DMS53 (cell line): ENCODE measurements around the gene ZNF687.

Source experiments
- DNase-seq: peaks from one replicate; lab custom pipeline; 2025; lab: John Stamatoyannopoulos, UW

The ZNF687 gene

DNA sequence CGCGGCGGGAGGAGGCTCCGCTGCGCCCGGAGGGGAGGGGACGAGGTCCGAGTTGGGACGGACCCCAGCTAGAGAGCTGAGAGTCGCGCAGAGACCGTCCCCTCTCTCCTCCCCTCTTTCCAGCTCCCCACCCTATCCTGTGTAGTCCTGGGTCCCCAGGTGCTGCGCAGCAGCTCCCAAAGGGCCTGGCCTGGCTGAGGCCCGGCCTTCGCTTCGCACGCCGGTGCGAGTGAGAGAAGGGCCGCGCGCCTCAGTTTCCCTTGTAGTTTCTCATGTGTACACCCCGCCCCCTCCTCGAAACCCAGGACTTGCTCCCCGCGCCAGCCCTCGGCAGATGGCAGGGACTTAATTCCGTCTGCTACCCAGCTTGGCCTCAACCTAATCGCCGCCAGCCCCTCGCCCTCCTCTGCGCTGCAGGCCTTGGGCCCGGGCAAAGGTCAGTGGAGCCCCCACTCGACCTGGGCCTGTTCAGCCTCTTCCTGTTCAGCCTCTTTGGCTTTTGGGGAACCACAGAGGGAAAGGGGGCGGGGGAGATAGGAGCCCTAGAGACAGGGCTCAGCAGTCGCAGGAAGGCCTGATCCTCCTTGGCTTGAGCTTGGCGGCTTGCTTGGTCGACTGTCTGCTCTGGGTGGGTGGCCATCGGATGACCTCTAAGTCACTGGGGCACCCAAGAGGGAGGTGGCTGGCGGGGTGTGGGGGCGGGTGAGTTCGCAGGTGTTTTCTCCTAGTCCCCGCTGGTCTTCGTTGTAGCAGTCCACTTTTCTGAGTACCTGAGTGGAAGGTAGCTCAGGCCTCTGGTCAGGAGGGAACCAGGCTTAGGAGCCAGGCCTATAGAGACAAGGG, 1.0 kb downstream of the ZNF687 start:
- peak; percentile 68 for DNase-seq

DNA sequence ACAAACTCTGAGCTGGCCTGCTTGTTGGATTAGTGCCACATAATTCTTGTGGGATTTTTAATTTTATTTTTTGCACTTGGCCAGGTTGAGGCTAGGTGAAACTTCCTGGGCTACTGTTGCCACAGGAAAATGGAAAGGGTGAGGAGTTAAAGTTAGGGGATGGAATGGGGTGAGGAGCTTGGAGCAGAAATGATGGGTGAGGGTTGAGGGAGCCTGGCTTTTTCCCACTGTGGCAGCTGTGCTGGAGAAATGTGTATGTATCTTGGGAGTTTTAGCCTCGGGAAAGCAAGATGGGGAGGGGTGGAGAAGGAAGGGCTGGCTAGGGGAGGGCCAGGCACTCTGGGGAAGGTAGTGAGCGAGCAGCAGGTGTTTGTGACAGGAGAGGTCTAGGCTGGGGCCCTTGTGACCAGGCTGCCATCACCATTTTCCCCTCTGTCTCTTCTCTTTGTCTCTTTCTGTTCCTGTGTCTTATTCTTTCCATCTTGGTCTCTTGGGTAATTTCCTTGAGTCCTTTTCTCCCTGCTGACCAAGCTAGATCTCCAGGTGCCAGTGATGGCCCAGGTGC, 2.0 kb downstream of the ZNF687 start:
- DNase-seq: peak; percentile 19

DNA sequence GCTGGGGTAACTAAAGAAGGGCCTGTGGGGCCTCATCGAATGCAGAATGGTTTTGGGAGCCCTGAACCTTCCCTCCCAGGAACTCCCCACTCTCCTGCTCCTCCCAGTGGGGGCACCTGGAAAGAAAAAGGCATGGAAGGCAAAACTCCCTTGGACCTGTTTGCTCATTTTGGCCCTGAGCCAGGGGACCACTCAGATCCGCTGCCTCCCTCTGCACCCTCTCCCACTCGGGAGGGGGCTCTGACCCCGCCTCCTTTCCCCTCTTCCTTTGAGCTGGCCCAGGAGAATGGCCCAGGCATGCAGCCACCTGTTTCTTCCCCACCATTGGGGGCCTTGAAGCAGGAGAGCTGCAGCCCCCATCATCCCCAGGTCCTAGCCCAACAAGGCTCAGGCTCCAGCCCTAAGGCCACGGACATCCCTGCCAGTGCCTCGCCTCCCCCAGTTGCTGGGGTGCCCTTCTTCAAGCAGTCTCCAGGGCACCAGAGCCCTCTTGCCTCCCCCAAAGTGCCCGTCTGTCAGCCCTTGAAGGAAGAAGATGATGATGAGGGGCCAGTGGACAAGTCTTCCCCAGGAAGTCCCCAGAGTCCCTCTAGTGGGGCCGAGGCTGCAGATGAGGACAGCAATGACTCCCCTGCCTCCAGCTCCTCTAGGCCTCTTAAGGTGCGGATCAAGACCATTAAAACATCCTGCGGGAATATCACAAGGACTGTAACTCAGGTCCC, 4.7 kb downstream of the ZNF687 start:
- DNase-seq: no peak

DNA sequence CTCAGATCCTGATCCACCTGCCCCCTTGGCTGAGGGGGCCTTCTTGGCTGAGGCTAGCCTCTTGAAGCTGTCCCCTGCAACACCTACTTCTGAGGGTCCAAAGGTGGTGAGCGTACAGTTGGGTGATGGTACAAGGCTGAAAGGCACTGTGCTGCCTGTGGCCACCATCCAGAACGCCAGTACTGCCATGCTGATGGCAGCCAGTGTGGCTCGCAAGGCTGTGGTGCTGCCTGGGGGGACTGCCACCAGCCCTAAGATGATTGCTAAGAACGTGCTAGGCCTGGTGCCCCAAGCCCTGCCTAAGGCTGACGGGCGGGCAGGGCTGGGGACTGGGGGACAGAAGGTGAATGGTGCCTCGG, 5.2 kb downstream of the ZNF687 start:
- DNase-seq: no peak

DNA sequence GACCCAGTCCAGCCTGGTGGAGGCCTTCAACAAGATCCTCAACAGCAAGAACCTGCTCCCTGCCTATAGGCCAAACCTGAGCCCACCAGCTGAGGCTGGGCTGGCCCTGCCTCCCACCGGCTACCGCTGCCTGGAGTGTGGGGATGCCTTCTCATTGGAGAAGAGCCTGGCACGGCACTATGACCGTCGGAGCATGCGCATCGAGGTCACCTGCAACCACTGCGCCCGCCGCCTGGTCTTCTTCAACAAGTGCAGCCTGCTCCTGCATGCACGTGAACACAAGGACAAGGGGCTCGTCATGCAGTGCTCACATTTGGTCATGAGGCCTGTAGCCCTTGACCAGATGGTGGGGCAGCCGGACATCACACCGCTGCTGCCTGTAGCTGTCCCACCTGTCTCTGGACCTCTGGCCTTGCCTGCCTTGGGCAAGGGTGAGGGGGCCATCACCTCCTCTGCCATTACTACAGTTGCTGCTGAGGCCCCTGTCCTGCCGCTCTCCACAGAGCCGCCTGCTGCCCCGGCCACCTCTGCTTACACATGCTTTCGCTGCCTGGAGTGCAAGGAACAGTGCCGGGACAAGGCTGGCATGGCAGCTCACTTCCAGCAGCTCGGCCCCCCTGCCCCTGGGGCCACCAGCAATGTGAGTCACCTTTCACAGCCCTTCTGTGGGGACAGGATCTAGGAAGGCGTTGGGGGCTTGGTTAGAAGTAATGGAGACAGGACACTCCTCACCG, 5.8 kb downstream of the ZNF687 start:
- DNase-seq: no peak

DNA sequence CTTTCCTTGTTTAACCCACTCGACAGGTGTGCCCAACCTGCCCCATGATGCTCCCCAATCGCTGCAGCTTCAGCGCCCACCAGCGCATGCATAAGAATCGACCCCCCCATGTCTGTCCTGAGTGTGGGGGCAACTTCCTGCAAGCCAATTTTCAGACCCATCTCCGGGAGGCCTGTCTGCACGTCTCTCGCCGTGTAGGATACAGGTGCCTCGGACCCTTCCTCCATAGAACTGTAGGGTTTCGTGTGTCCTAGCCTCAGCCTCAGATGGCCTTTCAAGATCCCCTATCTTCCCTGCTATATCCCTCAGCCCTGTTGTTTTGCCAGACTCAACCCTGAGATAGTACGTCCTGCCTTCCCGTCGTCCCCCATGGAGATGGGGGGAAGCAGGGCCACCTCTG, 6.4 kb downstream of the ZNF687 start:
- no peak for DNase-seq

DNA sequence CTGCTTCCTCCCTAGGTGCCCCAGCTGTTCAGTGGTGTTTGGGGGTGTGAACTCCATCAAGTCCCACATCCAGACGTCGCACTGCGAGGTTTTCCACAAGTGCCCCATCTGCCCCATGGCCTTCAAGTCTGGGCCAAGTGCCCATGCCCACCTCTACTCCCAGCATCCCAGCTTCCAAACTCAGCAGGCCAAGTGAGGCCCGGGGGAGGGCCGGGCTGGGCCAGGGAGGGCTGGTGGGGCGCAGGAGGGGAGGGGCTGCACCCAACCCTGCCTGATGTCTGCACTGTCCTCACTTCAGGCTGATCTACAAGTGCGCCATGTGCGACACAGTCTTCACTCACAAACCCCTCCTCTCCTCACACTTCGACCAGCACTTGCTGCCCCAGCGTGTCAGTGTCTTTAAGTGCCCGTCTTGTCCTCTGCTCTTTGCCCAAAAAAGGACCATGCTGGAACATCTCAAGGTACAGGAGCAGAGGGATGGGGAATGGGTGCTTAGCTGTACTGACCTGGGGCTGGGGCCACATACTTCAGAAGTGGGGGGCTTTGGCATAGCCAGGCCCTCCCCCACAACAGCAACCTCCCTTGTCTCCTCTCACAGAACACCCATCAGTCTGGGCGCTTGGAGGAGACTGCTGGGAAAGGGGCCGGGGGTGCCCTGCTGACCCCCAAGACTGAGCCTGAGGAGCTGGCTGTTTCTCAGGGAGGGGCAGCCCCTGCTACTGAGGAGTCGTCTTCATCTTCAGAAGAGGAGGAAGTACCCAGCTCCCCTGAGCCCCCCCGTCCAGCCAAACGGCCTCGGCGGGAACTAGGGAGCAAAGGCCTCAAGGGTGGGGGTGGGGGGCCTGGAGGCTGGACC, 7.2 kb downstream of the ZNF687 start:
- no peak for DNase-seq

DNA sequence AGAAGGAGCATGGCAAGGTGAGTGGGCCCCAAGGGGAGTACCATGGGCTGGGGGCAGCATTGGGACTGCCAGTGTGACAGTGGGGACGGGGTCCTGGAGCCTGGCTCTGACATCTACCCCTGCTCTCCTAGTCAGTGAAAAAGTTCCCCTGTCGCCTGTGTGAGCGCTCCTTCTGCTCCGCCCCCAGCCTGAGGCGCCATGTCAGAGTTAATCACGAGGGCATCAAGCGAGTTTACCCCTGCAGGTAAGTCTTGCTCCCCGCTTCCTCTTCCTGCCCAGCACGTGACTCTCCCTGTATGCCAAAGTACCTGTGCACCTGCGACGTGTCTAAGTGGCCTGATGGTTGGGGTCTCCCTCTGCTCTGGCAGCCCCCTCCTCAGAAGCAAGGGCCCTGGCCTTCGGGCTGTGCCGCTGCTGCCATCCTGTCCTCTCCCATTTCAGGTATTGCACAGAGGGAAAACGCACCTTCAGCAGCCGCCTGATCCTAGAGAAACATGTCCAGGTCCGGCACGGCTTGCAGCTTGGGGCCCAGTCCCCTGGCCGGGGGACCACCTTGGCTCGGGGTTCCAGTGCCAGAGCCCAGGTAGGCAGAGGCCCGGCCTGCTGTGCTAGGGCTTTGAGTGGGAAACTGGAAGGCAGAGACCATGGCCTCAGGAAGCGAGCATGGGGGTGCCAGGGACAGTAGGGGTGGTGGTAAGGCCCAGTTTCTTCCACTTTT, 8.1 kb downstream of the ZNF687 start:
- no peak for DNase-seq

DNA sequence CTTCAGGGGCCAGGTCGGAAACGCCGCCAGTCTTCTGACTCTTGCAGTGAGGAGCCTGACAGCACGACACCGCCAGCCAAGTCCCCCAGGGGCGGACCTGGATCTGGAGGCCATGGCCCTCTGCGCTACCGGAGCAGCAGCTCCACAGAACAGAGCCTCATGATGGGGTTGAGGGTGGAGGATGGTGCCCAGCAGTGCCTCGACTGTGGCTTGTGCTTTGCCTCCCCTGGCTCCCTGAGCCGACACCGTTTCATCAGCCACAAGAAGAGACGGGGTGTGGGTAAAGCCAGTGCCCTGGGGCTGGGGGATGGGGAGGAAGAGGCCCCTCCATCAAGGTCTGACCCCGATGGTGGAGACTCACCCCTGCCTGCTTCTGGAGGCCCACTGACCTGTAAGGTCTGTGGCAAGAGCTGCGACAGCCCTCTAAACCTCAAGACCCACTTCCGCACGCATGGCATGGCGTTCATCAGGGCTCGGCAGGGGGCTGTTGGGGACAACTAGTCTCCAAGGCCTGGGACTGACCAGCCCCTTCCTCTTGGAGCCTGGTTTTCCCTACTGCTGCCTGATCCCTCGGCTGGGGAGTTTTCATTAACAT, 8.7 kb downstream of the ZNF687 start:
- DNase-seq: no peak

DNA sequence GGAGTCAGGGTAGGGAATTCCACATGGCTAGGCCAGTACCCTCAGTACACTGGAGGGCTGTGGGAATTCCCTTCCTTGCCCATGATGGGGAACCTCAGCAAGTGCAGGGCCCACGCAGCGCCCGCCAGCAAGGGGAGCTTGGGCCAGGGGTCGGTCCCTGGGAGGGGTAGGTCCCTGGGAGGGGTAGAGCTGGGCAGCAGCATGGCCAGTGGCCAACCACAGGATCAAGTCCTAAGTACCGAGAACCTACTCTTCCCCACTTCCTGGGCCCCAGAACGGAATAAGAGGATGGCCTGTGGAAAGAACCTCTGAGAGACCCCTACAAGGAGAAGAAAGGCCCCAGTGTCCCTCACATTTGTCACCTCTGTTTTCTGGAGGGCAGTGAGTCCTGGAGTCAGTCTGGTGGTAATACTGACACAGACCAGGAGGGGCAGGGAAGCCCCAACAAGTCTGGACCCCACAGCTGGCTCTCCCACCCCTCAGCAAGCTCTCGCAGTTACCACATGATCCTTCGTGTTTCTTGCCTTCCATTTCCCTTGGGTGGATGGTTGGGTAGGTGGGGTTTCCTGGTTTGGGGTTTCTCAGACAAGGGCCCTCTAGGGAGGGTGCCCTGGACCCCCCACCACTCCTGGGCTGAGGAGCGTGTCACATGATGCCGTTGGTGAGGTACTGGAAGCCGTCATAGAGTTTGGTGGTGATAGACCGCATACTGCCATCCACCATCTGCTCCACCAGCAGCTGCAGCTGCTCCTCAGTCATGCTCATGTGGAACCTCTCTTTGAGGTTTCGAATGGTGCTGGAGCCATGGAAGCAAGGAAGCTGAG, 10.3 kb downstream of the ZNF687 start:
- no peak for DNase-seq

DNA sequence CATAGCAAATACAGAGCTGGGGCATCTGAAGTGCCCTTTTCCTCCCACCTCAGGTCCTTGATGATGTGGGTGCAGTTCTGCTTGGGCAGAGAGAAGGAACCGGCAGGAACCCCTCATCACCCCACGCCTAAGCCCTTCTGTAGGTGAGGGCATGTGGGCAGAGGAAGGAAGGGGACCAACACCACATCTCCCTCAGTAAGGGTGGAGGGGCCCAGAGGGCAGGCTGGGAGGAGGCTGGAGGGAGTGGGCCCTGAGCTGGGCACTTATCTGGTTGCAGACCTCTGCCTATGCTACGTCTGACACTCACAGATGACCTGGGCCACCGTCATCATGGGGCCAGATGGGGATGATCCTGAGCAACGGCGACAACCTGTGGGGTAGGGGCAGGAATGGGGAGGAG, 11.0 kb downstream of the ZNF687 start:
- no peak for DNase-seq

DNA sequence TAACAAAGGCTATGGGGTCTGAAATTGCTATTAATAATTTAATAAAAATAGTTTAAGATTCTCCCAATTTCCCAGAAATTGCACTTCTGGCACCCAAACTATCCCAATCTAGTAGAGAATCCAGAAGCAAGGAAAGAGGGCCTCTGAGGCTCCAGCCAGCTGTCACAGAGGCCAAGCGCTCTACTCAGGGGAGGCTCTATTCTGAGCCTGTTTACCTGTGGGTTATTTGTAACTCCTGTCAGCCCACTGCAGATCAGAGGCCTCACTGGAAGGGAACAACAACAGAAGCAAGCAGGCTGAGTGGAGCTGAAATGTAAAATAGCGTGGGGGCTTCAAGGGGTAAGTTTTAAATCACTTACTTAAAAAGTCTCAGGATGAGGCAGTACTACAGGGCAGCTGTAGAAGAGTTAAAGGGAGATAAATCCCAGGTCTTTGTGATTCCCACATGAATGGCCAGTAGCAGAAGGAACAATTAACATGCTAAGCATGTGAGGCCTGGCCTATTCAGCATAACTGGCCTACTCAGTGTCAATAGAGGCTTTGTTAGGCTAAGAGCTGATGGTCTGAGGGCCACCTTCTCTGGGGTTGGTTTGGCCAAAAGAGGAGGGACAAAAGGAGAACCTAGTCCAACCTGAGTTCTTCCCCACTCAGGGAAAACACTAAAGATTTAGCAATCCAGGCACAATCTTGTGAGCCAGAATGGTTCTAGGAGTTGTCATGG, 12.8 kb downstream of the ZNF687 start:
- no peak for DNase-seq

DNA sequence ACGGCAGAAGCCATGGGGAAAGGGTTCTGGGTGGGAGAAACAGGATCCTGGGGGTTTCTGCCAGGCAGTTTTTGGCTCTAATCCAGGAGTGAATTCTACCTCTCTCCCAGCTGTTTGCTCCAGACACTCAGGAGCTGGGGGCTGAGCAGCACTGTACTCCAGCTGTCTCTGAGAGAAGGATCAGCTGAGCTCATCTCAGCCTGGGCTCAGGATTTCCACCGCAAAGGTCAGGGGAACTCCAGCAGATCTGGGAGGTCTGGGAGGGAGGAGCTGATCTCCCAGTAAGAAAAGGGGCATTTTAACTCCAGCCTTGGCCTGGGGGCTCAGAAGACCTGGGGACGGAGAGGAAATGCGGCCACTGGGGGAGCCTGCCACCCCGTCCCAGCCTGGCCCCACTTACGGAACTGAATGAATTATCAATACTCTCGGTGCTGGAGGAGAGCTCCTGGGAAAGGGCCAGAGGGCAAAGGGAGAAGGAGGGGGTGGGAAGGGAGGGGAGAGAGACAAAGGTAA, 27.8 kb downstream of the ZNF687 start:
- no peak for DNase-seq

DNA sequence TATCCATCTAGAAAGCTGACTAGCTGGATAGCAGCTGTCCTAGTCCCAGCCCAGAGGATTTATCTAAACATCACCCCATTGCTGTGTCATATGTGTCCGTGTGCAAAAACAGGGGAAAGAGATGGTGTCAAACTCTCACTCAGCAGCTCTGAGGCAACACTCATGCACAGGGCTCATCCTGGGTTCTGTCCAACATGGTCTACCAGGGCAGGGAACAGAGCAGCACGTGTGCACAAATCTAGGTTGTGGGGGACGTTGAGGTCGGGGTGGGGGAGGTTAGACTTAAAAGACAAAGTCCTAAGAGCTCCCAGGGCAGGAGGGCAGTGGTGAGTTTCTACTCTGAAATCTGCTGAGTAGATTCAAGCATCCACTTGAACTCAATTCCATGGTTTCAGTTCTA, 28.9 kb downstream of the ZNF687 start:
- no peak for DNase-seq

DNA sequence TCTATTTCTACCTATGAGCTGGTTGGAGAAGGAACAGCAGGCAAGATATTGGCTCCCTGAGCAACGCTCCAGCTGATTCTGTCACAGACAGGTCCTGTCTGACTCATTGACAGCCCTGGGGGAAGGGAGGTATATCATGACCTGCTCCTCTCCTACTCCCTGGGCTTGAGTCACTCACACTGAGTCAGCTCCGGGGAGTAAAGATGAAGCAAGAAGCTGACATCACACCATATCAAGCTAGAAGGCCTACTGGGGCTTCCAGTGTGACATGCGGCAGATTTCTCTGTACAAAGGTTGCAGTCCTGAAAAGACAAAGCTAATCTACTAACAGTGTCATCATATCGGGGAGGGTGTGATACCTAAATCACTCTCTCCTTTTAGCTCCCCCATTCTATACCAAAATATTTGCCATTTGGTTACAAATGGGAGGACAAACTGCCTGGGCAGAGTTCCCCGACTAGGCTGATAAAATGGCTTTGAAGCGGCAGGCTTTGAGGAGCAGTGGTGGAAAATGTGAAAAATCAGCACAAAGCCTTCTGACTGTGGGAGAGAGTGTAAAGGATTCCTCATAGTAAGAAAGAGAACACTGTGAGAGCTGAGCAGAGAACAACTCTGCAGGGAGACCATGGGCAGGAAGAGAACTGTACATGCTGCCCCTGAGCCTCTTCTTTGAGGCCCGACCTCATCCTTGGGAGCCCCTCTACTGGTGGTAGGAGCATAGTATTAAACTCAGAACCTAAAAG, 29.7 kb downstream of the ZNF687 start:
- peak; percentile 85 for DNase-seq

DNA sequence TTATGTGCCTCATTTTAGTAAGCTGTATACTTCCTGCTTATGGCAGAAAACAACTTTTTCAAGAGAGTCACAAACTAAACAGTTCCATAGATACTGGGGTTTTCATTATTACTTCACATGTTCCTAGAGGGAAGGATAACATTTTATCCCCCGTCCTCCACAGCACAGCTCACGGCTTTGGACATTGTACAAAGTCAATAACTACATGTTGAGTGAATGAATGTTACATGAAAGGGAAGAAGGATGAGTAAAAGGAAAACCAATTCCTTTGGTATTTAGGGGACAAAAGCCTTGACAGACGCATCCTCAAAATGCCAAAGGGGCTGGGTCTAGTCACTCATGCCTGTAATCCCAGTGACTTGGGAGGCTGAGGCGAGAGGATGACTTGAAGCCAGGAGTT, 30.3 kb downstream of the ZNF687 start:
- DNase-seq: no peak

DNA sequence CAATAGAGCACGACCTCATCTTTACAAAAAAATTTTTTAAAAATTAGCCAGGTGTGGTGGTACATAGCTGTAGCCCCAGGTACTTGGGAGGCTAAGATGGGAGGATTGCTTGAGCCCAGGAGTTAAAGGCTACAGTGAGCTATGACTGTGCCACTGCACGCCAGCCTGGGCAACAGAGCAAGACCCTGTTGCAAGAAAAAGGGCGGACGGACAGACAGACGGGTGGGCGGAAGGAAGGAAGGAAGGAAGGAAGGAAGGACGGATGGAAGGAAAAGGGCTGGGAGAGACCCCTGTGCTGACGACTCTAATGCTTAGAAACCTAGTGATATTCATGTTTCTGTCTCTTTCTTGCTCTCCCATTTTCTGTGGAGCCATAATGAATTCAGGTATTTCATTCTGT, 30.7 kb downstream of the ZNF687 start:
- no peak for DNase-seq

DNA sequence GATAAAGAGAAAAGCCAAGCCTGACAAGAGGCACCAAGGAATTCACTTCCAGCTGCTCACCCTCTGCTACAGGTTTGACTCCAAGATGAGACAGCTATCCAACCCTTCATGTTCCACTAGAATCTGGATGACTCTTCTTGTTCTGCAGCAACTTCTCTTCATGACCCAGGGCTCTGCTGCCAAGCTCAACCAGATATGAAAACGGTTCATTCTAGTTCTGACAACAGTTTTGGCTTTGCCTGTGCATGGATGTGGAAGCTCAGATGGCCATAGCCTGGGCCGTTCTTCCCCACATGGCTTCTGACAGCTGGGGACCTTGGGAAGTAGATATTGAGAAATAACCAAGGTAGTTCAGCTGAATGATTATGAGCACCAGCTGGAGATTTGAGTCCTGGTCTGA, 31.4 kb downstream of the ZNF687 start:
- DNase-seq: no peak
